NCI-H187 (cell line): ENCODE measurements around the gene PIK3C2G.
A peak's percentile ranks its signal among the peaks of the same experiment; 100 is the strongest.
"Not testable (repeated sequence)": the region's sequence is repeated elsewhere in the genome, so short reads cannot be mapped to it uniquely, and the experiment has no call there.

Experiments used
- DNase-seq, 2 experiments: peaks; one replicate each; lab custom pipeline; 2025; lab: John Stamatoyannopoulos, UW

The PIK3C2G gene

GRCh38 chr12:18261273-18261672, at the start of gene PIK3C2G:
PIK3C2G (plus strand) TSS chr12:18261518; CDS start chr12:18282082, 20,564 bp downstream.
- DNase-seq, result no peak

GRCh38 chr12:18217966-18218365, 43.4 kb upstream of the PIK3C2G start:
- DNase-seq, result no peak

GRCh38 chr12:18221726-18222125, 39.6 kb upstream of the PIK3C2G start:
- no peak for DNase-seq

GRCh38 chr12:18222699-18223098, 38.6 kb upstream of the PIK3C2G start:
- no peak for DNase-seq

- DNase-seq, result peak in 1 of 2 experiments; percentile 17
Observed at GRCh38 chr12:18224745-18225144, 36.6 kb upstream of the PIK3C2G start.

- DNase-seq, result no peak
Observed at GRCh38 chr12:18239526-18239925, 21.8 kb upstream of the PIK3C2G start.

GRCh38 chr12:18242380-18243089, 18.8 kb upstream of the PIK3C2G start:
- DNase-seq, result no peak

- no peak for DNase-seq
Observed at GRCh38 chr12:18243238-18243637, 18.1 kb upstream of the PIK3C2G start.

- DNase-seq, result no peak
Observed at GRCh38 chr12:18246066-18246465, 15.3 kb upstream of the PIK3C2G start.

- DNase-seq, result peak in 1 of 2 experiments; percentile 39
Observed at GRCh38 chr12:18250313-18250916, 10.9 kb upstream of the PIK3C2G start.

- no peak for DNase-seq
Observed at GRCh38 chr12:18254081-18254480, 7.2 kb upstream of the PIK3C2G start.

GRCh38 chr12:18255004-18255403, 6.3 kb upstream of the PIK3C2G start:
- DNase-seq, result not testable (repeated sequence)

- no peak for DNase-seq
Observed at GRCh38 chr12:18257251-18257650, 4.1 kb upstream of the PIK3C2G start.

- no peak for DNase-seq
Observed at GRCh38 chr12:18258929-18259328, 2.4 kb upstream of the PIK3C2G start.

- no peak for DNase-seq
Observed at GRCh38 chr12:18259906-18260682, 1.2 kb upstream of the PIK3C2G start.

- DNase-seq, result no peak
Observed at GRCh38 chr12:18261906-18262305, 588 bp downstream of the PIK3C2G start.

GRCh38 chr12:18262514-18262913, 1.2 kb downstream of the PIK3C2G start:
- no peak for DNase-seq

GRCh38 chr12:18264581-18265075, 3.3 kb downstream of the PIK3C2G start:
- DNase-seq, result no peak

GRCh38 chr12:18267427-18268099, 6.2 kb downstream of the PIK3C2G start:
- DNase-seq, result no peak

GRCh38 chr12:18270958-18271460, 9.7 kb downstream of the PIK3C2G start:
- DNase-seq, result no peak

- no peak for DNase-seq
Observed at GRCh38 chr12:18275981-18276380, 14.7 kb downstream of the PIK3C2G start.

- DNase-seq, result no peak
Observed at GRCh38 chr12:18277196-18277595, 15.9 kb downstream of the PIK3C2G start.
